Measurements from ENCODE around the gene CACNA2D2.

DNA sequence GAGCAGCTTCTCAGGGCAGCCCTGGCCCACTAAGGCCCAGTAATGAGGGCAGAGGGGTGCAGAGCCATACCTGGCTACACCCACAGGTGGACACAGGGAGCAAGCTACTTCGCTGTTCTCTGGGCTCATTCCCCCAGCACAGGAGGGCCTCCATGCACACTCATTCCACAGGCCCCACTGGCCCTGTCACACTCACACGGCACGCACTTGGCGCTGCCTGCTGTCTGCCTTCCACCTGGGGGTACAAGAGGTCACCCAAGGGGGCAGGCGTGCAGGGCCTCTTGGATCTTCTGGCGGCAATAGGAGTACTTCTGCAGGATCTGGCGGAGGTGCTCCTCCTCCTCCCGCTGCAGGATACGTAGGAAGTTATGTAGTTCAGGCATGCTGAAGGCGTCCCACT lies 173.1 kb downstream of the CACNA2D2 start:
- no peak for TF ChIP-seq POLR2A (IDR thresholded peaks at IDR 0.05)
- TF ChIP-seq, protein P1, sequence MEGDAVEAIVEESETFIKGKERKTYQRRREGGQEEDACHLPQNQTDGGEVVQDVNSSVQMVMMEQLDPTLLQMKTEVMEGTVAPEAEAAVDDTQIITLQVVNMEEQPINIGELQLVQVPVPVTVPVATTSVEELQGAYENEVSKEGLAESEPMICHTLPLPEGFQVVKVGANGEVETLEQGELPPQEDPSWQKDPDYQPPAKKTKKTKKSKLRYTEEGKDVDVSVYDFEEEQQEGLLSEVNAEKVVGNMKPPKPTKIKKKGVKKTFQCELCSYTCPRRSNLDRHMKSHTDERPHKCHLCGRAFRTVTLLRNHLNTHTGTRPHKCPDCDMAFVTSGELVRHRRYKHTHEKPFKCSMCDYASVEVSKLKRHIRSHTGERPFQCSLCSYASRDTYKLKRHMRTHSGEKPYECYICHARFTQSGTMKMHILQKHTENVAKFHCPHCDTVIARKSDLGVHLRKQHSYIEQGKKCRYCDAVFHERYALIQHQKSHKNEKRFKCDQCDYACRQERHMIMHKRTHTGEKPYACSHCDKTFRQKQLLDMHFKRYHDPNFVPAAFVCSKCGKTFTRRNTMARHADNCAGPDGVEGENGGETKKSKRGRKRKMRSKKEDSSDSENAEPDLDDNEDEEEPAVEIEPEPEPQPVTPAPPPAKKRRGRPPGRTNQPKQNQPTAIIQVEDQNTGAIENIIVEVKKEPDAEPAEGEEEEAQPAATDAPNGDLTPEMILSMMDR (IDR thresholded peaks at IDR 0.05): no peak

All from body of pancreas (tissue), 4 donors.